DMS79 treated with DMSO at 0.1 percent for 48 hours (cell line): ENCODE results near the gene RECQL5.
"Not testable (repeated sequence)": the region's sequence is repeated elsewhere in the genome, so short reads cannot be mapped to it uniquely, and the experiment has no call there.

ENCODE experiments used
- DNase-seq: peaks from one replicate; lab custom pipeline; 2025; lab: John Stamatoyannopoulos, UW

The RECQL5 gene

DNA sequence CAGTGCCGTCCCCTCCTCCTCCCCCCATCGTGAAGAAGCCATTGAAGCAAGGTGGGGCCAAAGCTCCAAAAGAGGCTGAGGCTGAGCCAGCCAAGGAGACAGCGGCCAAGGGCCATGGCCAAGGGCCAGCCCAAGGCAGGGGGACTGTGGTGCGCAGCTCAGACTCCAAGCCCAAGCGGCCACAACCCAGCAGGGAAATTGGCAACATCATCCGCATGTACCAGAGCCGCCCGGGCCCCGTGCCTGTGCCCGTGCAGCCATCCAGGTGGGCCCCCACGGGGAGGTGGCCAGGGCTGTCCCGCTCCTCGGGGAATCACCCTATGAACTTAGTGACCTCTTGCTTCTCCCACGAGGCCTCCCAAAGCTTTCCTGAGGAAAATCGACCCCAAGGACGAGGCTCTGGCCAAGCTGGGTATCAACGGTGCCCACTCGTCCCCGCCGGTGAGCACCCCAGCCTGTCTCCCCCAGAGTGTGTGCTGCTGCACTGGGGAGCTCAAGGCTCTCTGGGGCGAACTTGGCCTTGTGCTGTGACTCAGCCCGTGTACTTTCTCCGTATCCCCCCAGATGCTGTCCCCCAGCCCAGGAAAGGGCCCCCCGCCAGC lies 50.3 kb downstream of the RECQL5 start:
- no peak for DNase-seq

- DNase-seq = no peak
Measured at GRCh38 chr17:75615301-75615700, 51.7 kb downstream of the RECQL5 start.

- no peak for DNase-seq
Measured at GRCh38 chr17:75614556-75615270, 52.2 kb downstream of the RECQL5 start.

DNA sequence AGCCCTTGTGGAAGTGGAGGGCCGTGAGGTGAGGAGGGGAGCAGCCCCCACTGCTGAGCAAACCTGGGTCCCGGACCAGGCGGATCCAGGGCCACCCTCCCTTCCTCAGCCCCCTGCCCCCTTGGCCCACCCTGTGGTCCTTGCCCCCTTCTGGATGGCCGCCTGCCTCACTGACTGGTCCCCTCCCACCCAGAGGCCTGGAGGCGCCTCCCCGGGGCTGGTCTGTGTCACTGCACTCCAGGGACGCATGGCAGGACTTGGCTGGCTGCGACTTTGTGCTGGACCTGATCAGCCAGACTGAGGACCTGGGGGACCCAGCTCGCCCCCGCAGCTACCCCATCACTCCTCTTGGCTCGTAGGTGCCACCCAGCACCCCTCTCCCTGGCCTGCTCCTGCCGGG lies 52.9 kb downstream of the RECQL5 start:
- no peak for DNase-seq

GRCh38 chr17:75612906-75613626 lies 53.9 kb downstream of the RECQL5 start:
- DNase-seq = no peak

- no peak for DNase-seq
Measured at GRCh38 chr17:75611851-75612429, 55.0 kb downstream of the RECQL5 start.

GRCh38 chr17:75610103-75610984 lies 56.6 kb downstream of the RECQL5 start:
- DNase-seq = no peak

DNA sequence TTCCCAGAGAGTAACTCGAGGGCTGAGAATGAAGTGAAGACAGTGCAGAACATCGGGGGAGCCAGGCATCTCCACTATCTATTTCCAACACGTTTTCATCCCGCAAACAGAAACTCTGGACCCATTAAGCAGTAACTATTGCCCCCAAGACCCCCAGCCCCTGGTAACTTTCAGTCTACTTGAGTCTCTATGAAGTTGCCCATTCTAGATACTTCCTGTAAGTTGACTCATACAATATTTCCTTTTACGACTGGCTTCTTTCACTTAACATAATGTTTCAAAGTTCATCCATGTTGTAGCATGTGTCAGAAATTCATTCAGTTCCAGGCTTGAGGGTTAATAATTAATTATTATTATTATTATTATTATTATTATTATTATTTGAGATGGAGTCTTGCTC lies 59.9 kb downstream of the RECQL5 start:
- no peak for DNase-seq

GRCh38 chr17:75605790-75606189 lies 61.2 kb downstream of the RECQL5 start:
- DNase-seq = no peak

- DNase-seq = no peak
Measured at GRCh38 chr17:75604034-75604695, 62.8 kb downstream of the RECQL5 start.

GRCh38 chr17:75603123-75603522 lies 63.8 kb downstream of the RECQL5 start:
- DNase-seq = no peak

- DNase-seq = no peak
Measured at GRCh38 chr17:75602644-75603043, 64.3 kb downstream of the RECQL5 start.

DNA sequence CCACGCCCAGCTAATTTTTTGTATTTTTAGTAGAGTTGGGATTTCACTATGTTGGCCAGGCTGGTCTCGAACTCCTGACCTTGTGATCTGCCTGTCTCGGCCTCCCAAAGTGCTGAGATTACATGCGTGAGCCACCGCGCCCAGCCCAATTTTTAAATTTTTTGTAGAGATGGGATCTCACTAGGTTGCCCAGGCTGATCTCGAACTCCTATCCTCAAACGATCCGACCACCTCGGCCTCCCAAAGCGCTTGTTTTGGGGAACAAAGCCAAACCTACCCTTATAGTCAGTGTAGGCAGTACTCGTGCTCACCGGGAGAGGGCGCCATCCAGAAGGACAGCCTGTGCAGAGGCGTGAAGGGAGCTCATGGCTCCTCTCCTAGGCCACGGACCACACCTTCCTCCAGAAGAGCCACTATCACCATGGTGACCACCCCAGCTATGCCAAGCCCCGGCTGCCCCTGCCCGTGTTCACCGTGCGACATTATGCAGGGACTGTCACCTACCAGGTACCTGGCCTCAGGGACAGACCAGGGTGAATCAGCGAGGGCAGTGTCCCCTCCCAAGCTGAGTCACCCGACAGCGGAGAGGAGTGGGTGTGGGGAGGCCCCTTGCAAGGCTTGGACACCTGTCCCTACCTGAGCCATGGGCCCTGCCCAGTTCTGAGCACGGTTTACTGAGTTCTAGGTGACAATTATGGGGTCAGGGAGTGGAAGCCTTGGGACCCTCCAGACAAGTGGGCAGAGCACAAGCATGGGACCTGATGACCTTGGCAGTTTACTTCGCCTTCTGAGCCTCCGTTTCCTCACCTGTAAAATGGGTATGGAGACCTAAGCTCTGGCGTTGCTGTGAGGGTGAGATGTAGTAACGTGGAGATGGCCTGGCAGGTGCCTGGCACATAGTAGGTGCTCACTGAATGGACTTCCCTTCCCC lies 65.6 kb downstream of the RECQL5 start:
- no peak for DNase-seq

DNA sequence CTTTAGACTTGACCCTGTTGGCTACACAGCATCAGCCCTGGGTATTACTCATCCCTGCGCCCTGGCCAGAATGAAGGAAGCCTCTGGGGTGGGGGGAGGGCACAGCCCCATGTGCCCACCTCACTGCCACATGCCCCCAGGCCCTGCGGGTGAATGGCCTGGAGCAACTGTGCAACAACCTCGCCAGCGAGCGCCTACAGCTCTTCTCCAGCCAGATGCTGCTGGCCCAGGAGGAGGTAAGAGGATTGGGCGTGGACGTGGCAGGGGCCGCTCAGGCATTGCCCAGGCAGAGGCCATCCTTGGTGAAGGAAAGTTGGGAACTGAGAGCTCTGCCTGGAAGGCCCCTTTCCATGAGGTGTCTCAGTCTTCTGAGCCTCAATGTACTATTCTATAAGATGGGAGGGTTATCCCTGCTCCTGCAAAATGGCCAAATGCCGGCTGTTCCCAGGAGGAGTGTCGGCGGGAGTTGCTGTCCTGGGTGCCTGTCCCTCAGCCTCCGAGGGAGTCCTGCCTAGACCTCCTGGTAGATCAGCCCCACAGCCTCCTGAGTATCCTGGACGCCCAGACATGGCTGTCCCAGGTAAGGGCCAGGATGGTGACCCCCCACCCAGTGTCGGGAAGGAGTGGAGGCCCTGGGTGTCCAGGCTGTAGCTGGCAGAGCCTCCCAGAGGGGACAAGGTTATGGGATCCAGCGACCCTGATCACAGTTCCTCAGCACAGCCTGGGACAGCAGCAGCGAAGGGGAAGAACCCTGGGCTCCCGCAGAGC lies 70.5 kb downstream of the RECQL5 start:
- no peak for DNase-seq

DNA sequence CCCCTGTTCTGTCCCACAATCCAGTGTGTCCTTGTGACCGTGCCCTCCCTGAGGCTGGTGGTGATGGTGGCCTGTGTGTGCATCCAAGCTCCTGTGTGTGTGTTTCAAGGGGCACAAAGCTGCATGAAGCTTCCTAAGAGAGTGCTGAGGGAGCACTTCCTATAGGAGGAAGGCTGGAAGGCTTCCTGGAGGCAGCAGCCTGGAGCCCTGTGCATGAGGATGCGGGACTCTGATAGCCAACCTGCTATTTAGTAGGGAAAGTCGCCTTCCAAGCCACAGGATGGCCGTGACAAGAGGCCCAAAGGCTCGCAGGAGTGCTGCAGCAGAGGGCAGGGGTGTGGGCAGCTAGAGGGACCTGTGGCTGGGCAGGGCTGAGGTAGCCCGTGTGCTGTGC lies 71.0 kb downstream of the RECQL5 start:
- DNase-seq = no peak

GRCh38 chr17:75595284-75595919 lies 71.6 kb downstream of the RECQL5 start:
- no peak for DNase-seq

DNA sequence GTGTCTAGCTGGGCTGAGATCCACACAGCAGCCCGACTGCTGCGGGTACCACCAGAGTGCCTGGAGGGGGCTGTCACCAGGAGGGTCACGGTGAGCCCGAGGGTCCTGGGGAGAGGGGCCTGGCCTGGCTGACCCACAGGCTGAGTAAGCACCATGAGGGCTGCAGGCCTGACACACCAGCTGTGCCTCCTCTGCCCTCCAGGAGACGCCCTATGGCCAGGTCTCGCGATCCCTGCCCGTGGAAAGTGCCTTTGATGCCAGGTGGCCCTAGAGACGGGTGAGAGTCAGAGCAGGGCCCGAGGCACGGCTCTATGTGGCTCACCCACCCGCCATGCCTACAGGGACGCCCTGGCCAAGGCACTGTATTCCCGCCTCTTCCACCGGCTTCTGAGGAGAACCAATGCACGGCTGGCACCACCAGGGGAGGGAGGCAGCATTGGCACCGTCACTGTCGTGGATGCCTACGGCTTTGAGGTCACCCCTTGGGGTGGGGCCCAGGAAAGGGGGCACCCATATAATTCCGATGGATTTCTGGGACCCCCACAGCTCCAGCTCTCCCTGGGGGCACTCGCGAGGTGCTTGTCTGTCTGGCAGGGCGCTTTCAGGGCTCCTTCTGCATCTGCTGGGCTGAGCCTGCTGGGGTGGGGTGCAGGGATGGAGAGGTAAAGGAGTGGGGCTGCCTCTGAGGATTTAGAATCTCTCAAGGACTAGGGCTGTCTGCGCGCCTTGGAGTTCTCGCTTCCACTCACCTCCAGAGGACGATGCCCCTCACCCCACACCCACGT lies 72.3 kb downstream of the RECQL5 start:
- DNase-seq = no peak

GRCh38 chr17:75593430-75593829 lies 73.5 kb downstream of the RECQL5 start:
- not testable (repeated sequence) for DNase-seq
